Right atrium auricular region (tissue), 2 donors: ENCODE results near the gene DNAH7. TPM values are rescaled to one million over a fixed set of nuclear protein-coding genes. Genes with fewer than 3 reads are reported as not detected.

Experiments
- DNase-seq: peaks from one replicate; pipeline ENCODE4 v3.0.0-alpha.2; 2019; ENCODE audit warnings: low spot score
- H3K27ac ChIP-seq, 2 donors: fragments of 200-600 bp; sonication (generic); 1 replicate in 1 of 2; 2 replicates in 1 of 2; pipeline ENCODE4 v1.5.1; 2016 to 2019
- H3K27me3 ChIP-seq, 2 donors: fragments of 200-600 bp; sonication (generic); one replicate each; pipeline versions ENCODE4 v1.5.1 to v1.6.0; 2017 to 2019
- H3K36me3 ChIP-seq: fragments of 200-600 bp; sonication (generic); one replicate; pipeline ENCODE4 v1.5.1; 2016
- H3K4me1 ChIP-seq, 2 donors: fragments of 200-600 bp; sonication (generic); one replicate each; pipeline versions ENCODE4 v1.5.1 to v1.6.0; 2017 to 2019
- H3K4me3 ChIP-seq, 2 donors: fragments of 200-600 bp; sonication (generic); 1 replicate in 1 of 2; 2 replicates in 1 of 2; pipeline ENCODE4 v1.5.1; 2017 to 2019; ENCODE audit warnings: mild to moderate bottlenecking in 1 of 2, moderate library complexity in 1 of 2
- H3K9me3 ChIP-seq, 2 donors: fragments of 200-600 bp; sonication (generic); one replicate each; pipeline ENCODE4 v1.5.1; 2019
- total RNA-seq, 2 donors: library from RNA; depleted of rRNA; stranded (reverse); fragments of >200 nt; gene quantifications; one replicate each; pipeline ENCODE4 v1.1.0, GENCODE V29; 2016
- TF ChIP-seq, protein P1 (sequence below), 2 donors: fragments of 200-600 bp; sonication (generic); IDR thresholded peaks; one replicate each; pipeline ENCODE4 v1.5.1; 2019; ENCODE audit warnings: antibody characterized with exemption in 2 of 2

The DNAH7 gene
- total RNA-seq, 2 donors from 2014 or later = 0.16 to 0.52 TPM

DNA sequence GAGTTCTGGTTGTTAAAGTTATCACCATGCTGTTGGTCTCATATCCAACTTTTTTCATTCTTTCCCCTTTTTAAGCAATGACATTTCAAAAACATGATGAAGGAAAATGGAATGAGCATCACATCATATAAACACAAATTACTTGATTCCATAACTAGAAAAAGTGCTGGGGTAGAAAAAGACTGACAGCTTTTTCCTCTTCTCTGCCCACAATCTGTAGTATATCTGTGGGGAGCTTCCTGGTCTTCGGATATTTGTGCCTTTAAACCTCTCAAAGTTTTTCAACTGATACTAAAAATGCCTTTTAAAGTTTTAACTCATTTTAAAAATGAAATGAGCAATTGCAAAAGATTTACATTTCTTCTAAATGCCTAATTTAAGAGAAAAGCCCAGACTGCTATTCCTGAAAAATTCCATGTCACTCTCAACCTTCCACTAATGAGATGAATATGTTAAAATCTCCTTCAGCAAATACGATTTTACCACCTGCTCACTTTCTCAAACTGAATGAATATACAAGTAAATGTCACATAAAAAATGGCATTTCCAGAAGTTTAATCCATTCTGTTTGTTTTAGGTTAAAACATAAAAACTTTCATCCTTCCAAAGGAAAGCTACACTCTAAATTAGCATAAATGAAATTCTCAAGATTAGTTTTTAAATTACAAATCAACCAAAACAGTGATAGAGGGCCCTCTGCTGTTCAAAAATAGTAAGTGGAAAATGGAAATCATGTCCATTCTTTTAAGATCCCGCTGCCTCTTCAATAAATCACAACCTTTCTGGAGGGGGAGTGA lies 2.1 kb downstream of the DNAH7 start:
- Histone ChIP-seq H3K4me1 (peaks cover 0 to 7% of the 10 kb centered on the region in 2 donors), H3K9me3 (no peaks in the 10 kb centered on the region), H3K27ac (no peak overlapping the region), H3K27me3 (no peaks in the 10 kb centered on the region), H3K36me3 (no peaks in the 10 kb centered on the region), H3K4me3 (no peak overlapping the region)
- TF ChIP-seq, protein P1, sequence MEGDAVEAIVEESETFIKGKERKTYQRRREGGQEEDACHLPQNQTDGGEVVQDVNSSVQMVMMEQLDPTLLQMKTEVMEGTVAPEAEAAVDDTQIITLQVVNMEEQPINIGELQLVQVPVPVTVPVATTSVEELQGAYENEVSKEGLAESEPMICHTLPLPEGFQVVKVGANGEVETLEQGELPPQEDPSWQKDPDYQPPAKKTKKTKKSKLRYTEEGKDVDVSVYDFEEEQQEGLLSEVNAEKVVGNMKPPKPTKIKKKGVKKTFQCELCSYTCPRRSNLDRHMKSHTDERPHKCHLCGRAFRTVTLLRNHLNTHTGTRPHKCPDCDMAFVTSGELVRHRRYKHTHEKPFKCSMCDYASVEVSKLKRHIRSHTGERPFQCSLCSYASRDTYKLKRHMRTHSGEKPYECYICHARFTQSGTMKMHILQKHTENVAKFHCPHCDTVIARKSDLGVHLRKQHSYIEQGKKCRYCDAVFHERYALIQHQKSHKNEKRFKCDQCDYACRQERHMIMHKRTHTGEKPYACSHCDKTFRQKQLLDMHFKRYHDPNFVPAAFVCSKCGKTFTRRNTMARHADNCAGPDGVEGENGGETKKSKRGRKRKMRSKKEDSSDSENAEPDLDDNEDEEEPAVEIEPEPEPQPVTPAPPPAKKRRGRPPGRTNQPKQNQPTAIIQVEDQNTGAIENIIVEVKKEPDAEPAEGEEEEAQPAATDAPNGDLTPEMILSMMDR (IDR thresholded peaks at IDR 0.05) = peak; percentile 51 to 71
- DNase-seq = no peak

GRCh38 chr2:196063773-196064172 lies 4.9 kb downstream of the DNAH7 start:
- no peak for DNase-seq
- H3K4me1 ChIP-seq = peaks cover 0 to 7% of the 10 kb centered on the region in 2 donors

DNA sequence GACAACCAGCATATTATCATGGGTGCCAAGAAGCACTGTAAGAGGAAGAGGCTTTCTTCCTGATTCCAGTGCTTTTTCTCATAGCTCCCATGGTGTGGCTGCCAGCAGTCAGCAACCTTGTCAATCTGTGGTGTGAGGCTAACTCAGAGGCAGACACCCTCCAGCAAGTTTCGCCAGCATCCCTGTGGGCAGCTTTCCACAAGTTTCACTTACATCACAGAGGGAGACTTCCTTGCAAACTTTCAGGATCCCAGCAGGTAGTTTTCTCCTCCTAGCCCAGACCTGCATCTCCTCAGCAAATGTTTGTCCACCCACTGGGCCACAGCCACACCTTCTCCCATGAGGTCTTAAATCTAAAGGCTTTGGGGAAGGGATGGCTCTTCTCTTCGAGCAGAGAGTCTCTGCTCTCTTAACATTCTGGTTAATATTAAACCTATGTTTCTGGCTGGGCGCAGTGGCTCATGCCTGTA lies 9.1 kb downstream of the DNAH7 start:
- H3K9me3 ChIP-seq = no peaks in the 10 kb centered on the region
- no peak for DNase-seq
- TF ChIP-seq, protein P1 (IDR thresholded peaks at IDR 0.05) = no peak
- H3K27me3 ChIP-seq = no peaks in the 10 kb centered on the region
- H3K27ac ChIP-seq = no peak overlapping the region
- H3K4me1 ChIP-seq = no peaks in the 10 kb centered on the region
- no peak overlapping the region for H3K4me3 ChIP-seq
- H3K36me3 ChIP-seq = no peaks in the 10 kb centered on the region

More at GRCh38 chr2:196063773-196064172, 4.9 kb downstream of the DNAH7 start:
- Histone ChIP-seq H3K27ac (no peak overlapping the region), H3K27me3 (no peaks in the 10 kb centered on the region), H3K36me3 (no peaks in the 10 kb centered on the region), H3K9me3 (no peaks in the 10 kb centered on the region), H3K4me3 (no peak overlapping the region)
- TF ChIP-seq, protein P1 (IDR thresholded peaks at IDR 0.05) = no peak

DNA sequence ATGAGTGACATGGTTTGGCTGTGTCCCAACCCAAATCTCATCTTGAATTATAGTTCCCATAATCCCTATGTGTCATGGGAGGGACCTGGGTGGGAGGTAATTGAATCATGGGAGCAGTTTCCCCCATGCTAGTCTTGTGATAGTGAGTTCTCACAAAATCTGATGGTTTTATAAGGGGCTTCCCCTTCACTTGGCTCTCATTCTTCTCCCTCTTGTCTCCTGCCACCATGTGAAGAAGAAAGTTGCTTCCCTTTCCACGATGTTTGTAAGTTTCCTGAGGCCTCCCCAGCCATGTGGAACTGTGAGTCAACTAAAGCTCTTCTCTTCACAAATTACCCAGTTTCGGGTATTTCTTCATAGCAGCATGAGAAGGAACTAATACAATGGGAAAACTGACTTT lies 14.0 kb downstream of the DNAH7 start:
- Histone ChIP-seq H3K27ac (no peak overlapping the region), H3K27me3 (no peaks in the 10 kb centered on the region), H3K4me3 (no peak overlapping the region), H3K4me1 (no peaks in the 10 kb centered on the region), H3K9me3 (no peaks in the 10 kb centered on the region), H3K36me3 (no peaks in the 10 kb centered on the region)
- no peak for DNase-seq
- TF ChIP-seq, protein P1 (IDR thresholded peaks at IDR 0.05) = no peak

- H3K4me3 ChIP-seq = no peak overlapping the region
- no peak for DNase-seq
- TF ChIP-seq, protein P1 (IDR thresholded peaks at IDR 0.05) = no peak
- no peaks in the 10 kb centered on the region for H3K4me1 ChIP-seq
- no peak overlapping the region for H3K27ac ChIP-seq
- H3K9me3 ChIP-seq = no peaks in the 10 kb centered on the region
- no peaks in the 10 kb centered on the region for H3K27me3 ChIP-seq
- no peaks in the 10 kb centered on the region for H3K36me3 ChIP-seq
Measured at GRCh38 chr2:196046123-196046917, 22.3 kb downstream of the DNAH7 start.
